Mucosa of stomach (tissue), 1 donor: Measurements from ENCODE around the gene C11orf54.
"Not testable (repeated sequence)": the region's sequence is repeated elsewhere in the genome, so short reads cannot be mapped to it uniquely, and the experiment has no call there.

Source experiments
- H3K27me3 ChIP-seq: one replicate; pipeline ENCODE4 v1.7.0; 2013; ENCODE audit warnings: mild to moderate bottlenecking, low read length; ENCODE audit not compliant: control insufficient read depth, insufficient read depth
- H3K36me3 ChIP-seq: one replicate; pipeline ENCODE4 v1.7.0; 2013; ENCODE audit warnings: low read length; ENCODE audit not compliant: control insufficient read depth, insufficient read depth
- H3K4me1 ChIP-seq: one replicate; pipeline ENCODE4 v1.7.0; 2013; ENCODE audit warnings: mild to moderate bottlenecking, low read length; ENCODE audit not compliant: control insufficient read depth, insufficient read depth
- H3K4me3 ChIP-seq: one replicate; pipeline ENCODE4 v1.7.0; 2013; ENCODE audit warnings: low read length
- H3K9ac ChIP-seq: one replicate; pipeline ENCODE4 v1.7.0; 2013; ENCODE audit warnings: mild to moderate bottlenecking, low read length, moderate library complexity
- H3K9me3 ChIP-seq: one replicate; pipeline ENCODE4 v1.7.0; 2013; ENCODE audit warnings: mild to moderate bottlenecking, low read length, moderate library complexity; ENCODE audit not compliant: control insufficient read depth
- donor health status: Pancreatic carcinoma.

The C11orf54 gene

DNA sequence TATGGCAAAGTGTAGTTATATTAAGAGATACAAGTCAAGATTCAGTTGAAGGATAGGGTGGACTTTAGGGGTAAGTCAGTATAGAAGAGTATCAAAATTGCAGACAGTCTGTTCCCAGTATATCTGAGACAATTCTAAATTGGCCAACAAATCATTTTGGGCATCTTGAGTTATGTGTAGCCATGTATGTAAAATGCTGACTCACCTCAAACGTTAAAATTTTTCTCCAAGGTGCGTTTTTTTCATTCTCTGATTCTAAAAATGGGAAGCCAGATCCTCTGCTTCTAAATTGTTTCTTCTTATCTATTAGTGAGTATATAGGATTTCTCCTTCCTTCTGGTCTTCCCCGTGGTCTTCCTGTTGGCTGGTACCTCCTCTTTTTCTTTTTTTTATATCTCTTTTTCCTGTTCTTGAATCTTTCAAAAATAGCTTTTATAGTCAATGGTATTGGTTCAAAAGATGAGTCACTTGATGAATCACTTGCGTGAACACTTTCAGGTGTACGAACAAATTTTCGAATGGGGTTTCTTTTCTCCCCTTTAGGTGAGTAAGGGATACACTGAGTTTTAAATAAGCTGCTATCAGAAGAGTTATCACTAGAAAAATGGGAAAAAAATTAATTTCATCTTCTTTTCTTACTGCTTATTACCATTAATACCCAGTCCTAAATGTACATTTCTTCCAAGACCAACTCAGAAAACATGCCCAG, 3.4 kb upstream of the C11orf54 start:
- no peaks in the 10 kb centered on the region for H3K27me3 ChIP-seq
- no peaks in the 10 kb centered on the region for H3K9me3 ChIP-seq
- H3K4me3 ChIP-seq, result no peak overlapping the region
- no peak overlapping the region for H3K9ac ChIP-seq
- H3K36me3 ChIP-seq, result peaks cover 10% of the 10 kb centered on the region
- peaks cover 22% of the 10 kb centered on the region for H3K4me1 ChIP-seq

DNA sequence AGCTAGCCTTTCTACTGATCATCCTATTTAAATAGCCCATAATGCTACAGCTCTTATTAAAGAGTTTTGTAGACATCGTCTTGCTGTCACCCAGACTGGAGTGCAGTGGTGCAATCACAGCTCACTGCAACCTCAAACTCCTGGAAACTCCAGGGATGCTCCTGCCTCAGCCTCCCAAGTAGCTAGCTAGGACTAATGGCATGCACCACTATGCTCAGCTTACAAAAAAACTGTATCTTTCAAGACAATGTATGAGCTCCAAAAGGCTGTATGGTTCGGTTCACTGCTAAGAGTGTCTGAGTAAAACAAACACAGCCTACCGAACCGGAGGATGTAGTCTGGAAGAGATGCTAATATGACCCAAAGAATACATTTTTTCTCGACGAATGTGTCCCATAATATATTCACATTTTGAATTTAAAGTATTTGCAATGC, 2.8 kb upstream of the C11orf54 start:
- Histone ChIP-seq H3K9ac (peak overlapping the region; percentile 48), H3K4me3 (peak overlapping the region; percentile 1), H3K36me3 (peaks cover 10% of the 10 kb centered on the region), H3K27me3 (no peaks in the 10 kb centered on the region), H3K9me3 (no peaks in the 10 kb centered on the region), H3K4me1 (peaks cover 22% of the 10 kb centered on the region)

DNA sequence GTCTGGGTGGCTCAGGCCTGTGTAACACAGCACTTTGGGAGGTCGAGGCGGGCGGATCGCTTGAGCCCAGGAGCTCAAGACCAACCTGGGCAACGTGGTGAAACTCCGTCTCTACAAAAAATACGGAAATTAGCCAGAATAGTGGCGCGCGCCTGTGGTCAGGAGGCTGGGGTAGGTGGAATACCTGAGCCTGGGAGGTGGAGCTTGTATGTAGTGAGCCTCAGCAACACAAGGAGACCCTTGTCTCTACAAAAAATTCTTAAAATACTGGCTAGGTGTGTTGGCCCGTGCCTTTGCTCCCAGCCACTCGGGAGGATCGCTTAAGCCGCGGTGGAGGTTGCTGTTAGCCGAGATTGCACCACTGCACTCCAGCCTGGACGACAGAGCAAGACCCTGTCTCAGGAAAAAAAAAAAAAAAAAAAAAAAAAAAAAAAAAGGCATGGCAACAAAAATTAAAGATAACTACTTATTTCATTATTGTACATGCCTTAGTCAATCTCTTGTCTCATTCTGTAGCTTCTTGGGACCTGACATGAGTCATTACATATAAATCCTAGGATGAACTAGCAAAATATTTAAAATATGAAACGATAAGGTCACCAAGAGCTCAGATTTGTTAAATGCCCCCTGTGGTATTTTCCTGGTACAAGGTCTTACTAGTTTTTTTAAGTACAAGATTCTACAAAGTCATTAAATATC, 1.3 kb upstream of the C11orf54 start:
- Histone ChIP-seq H3K27me3 (no peaks in the 10 kb centered on the region), H3K36me3 (peaks cover 6% of the 10 kb centered on the region), H3K4me1 (peaks cover 22% of the 10 kb centered on the region), H3K9ac (peak overlapping the region; percentile 97), H3K4me3 (peak overlapping the region; percentile 92), H3K9me3 (no peaks in the 10 kb centered on the region)

DNA sequence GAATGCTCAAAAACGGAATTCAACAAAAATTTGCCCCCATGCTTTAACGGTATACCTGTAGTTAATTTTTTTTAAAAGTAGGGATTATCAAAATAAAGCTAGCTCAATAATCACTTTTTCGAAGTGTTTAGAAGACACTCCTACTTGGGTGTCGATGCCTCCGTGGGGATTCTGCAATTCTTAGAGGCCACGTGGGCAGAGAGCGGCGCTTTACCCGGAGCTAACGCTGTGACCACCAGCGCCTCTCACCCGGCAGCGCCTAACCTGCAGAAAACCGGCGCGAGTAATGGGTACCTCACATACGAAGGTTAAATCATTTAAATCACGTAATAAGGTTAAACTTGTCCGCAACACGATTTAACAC, 760 bp upstream of the C11orf54 start:
- H3K9ac ChIP-seq, result peak overlapping the region; percentile 97
- H3K9me3 ChIP-seq, result no peaks in the 10 kb centered on the region
- no peaks in the 10 kb centered on the region for H3K27me3 ChIP-seq
- H3K4me3 ChIP-seq, result peak overlapping the region; percentile 92
- peaks cover 21% of the 10 kb centered on the region for H3K4me1 ChIP-seq
- peaks cover 5% of the 10 kb centered on the region for H3K36me3 ChIP-seq

DNA sequence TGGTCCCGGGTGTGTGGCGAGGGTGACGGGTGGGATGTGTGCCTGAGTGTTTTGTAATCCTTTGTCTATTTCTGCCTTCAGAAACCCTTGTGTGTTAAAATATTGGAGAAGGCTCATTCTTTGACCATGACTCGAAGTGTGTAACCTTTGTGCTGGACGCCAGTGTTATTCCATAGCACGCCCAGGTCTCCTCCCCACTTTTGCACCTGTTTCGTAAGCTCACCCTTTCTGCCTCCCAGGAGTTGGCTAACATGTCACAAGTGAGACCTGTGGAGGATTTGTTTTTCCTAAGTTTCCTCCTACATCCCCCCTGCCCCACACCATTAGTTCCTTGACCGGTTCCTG, 382 bp downstream of the C11orf54 start:
- no peaks in the 10 kb centered on the region for H3K27me3 ChIP-seq
- peak overlapping the region; percentile 92 for H3K4me3 ChIP-seq
- peaks cover 21% of the 10 kb centered on the region for H3K4me1 ChIP-seq
- no peaks in the 10 kb centered on the region for H3K9me3 ChIP-seq
- H3K36me3 ChIP-seq, result no peaks in the 10 kb centered on the region
- H3K9ac ChIP-seq, result peak overlapping the region; percentile 97

DNA sequence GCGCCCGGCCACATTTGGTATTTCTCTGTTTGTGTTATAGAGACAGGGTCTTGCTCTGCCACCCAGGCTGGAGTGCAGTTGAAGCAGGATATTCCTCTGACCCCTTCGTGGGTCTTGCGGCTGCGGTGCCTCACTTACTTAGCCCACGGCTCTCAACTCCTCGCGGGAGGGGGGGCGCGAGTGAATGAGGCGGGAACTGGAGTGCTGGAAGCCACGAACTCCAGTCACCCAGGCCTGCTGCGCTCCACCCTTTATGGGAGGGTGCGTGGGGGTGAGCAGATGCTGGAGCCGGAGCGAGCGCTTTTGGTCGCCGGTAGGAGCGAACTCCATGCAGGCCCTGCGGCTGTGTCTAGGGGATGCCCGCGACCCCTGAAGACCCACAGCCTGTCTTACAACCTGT, 1.8 kb downstream of the C11orf54 start:
- Histone ChIP-seq H3K9ac (no peak overlapping the region), H3K4me3 (no peak overlapping the region), H3K36me3 (no peaks in the 10 kb centered on the region), H3K4me1 (peaks cover 14% of the 10 kb centered on the region), H3K27me3 (no peaks in the 10 kb centered on the region), H3K9me3 (no peaks in the 10 kb centered on the region)

DNA sequence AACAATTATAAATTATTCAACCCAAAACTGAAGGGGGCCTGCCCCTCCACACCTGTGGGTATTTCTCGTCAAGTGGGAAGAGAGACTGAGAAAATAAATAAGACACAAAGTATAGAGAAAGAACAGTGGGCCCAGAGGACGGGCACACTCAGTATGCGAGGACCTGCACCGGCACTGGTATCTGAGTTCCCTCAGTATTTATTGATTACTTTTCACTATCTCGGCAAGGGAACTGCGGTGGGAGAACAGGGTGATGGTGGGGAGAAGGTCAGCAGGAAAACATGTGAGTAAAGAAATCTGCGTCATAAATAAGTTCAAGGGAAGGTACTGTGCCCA, 3.2 kb downstream of the C11orf54 start:
- Histone ChIP-seq H3K9me3 (no peaks in the 10 kb centered on the region), H3K36me3 (no peaks in the 10 kb centered on the region), H3K9ac (no peak overlapping the region), H3K27me3 (no peaks in the 10 kb centered on the region), H3K4me1 (peaks cover 9% of the 10 kb centered on the region), H3K4me3 (no peak overlapping the region)

DNA sequence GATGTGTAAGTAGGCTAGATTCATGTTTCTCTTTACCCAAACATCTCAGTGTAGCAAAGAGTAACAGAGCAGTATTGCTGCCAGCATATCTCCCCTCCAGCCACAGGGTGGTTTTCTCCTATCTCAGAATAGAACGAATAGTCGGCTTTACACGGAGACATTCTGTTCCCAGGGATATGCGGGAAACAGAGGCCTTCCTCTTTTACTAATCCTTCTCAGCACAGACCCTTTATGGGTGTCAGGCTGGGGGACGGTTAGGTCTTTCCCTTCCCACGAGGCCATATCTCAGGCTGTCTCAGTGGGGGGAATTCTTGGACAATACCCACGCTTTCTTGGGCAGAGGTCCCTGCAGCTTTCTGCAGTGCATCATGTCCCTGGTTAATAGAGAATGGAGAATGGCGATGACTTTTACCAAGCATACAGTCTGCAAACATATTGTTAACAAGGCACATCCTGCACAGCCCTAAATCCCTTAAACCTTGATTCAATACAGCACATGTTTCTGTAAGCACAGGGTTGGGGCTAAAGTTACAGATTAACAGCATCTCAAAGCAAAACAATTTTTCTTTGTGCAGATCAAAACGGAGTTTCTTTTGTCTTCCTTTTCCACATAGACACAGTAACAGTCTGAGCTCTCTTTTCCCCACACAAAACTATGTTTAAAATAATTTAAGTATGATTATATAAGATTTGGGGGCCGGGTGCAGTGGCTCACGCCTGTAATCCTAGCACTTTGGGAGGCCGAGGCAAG, 3.7 kb downstream of the C11orf54 start:
- H3K9ac ChIP-seq, H3K4me1 ChIP-seq, H3K9me3 ChIP-seq, H3K4me3 ChIP-seq, H3K27me3 ChIP-seq, H3K36me3 ChIP-seq: not testable (repeated sequence)

DNA sequence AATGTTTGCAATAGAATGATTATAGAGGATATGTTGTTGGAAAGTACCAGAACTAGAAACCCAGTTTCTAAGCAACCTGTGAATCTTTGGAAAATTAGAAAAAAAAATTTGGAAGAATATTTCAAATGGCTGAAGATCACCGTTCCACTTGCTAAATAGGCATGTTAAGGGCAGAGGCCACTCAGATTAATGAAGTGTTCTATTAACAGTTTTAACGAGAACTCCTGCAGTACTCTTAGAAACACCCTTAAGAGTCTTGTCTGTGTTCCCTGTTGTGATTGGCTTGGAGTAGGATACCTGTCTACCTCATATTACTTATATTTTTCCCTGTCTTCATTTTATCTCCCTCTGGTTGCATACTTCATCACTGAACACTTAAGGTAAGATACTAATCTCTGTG, 4.6 kb downstream of the C11orf54 start:
- Histone ChIP-seq H3K9me3 (no peaks in the 10 kb centered on the region), H3K27me3 (no peaks in the 10 kb centered on the region), H3K9ac (no peak overlapping the region), H3K4me1 (peaks cover 9% of the 10 kb centered on the region), H3K36me3 (no peaks in the 10 kb centered on the region), H3K4me3 (no peak overlapping the region)

DNA sequence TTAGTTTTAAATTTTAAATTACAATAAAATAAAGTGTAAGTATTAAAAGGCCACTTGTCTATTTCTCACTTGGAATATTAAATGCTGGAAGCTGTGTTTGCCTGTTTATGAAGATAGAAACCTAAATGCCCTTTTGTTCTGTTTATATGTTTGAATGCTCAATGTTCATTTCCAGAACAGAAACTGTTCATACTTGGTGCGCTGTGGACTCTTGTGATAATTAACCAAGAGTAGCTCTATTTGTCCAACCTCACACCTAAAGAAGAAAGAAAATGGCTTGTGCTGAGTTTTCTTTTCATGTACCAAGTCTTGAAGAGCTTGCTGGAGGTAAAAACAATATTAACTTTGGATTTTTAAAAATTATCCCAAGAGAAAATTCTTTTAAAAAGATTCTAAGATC, 5.7 kb downstream of the C11orf54 start:
- Histone ChIP-seq H3K36me3 (no peaks in the 10 kb centered on the region), H3K27me3 (no peaks in the 10 kb centered on the region), H3K9ac (no peak overlapping the region), H3K4me1 (peaks cover 9% of the 10 kb centered on the region), H3K9me3 (no peaks in the 10 kb centered on the region), H3K4me3 (no peak overlapping the region)

DNA sequence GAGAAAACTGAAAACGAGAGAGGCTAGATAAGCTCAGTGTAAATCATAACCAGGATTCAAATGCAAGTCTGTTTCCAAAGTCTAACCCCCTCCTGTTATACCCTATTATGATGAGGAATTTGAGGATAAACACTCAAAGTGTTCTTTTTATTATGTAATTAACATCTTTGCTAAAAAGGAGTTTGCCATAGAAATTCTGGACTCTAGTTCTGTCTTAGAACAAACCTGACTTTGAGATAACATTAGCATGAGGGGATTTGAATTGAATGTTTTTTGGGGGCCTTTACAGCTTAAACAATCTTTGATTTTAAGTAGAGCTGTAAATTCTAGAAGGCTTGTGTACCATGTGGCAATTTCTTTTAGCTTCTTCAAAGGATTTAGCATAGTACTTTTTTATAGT, 9.5 kb downstream of the C11orf54 start:
- Histone ChIP-seq H3K9ac (no peak overlapping the region), H3K27me3 (no peaks in the 10 kb centered on the region), H3K4me1 (no peaks in the 10 kb centered on the region), H3K9me3 (no peaks in the 10 kb centered on the region), H3K36me3 (no peaks in the 10 kb centered on the region), H3K4me3 (no peak overlapping the region)

DNA sequence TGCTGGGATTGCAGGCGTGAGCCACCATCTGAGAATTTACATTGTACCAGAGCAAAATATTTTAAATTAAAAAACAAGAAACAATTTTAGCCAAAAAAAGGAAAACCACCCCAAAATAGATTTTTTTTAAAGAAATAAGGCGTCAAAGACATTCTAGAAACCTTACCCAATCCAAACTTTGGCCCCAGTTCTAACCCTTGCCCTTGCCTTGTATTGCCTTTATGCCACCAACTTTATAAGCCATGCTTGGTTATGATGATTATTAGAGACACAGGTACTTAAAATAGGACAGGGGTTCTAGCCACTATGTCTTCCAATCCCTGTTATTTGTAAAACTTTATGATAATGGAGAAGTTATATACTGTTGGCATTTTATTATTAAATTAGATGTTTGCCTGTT, 11.8 kb downstream of the C11orf54 start:
- H3K27me3 ChIP-seq, result no peaks in the 10 kb centered on the region
- no peak overlapping the region for H3K9ac ChIP-seq
- no peaks in the 10 kb centered on the region for H3K36me3 ChIP-seq
- no peaks in the 10 kb centered on the region for H3K4me1 ChIP-seq
- H3K9me3 ChIP-seq, result no peaks in the 10 kb centered on the region
- H3K4me3 ChIP-seq, result no peak overlapping the region
